ENCODE results near the gene PHF1.
A peak's percentile ranks its signal among the peaks of the same experiment; 100 is the strongest.

Gene PHF1

GRCh38 chr6:33433001-33433543, 22.3 kb downstream of the PHF1 start:
- no peak for DNase-seq

DNA sequence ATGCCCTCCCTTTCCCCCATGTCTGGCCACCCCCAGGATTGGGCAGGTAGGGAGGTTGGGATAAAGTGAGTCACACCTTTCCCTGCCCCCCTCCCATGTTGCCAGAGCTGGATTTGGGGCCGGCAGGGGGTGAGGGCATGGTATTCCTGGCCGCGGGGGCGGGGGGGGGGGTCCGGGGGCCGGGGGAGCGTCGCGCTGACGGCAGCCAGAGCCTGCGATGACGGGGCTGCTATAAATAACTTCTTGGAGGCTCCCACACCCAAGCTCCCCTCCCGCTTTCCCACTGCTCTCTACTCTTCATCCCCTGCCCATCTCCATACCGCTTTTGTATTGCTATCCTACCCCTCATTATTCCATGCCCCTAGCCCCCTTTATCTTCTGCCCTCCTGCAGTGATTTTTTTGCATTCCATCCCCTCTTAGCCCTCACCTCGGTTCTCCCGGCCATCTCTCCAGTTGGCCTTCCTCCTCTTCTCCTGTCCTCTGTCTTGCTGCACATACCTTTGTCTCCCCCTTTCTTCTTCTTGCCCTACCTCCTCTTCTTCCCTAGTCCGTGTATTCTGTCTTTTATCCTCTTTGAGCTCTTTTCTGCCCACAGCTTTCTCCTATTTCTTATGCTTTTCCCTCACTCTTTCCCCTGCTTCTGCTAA, 22.9 kb downstream of the PHF1 start:
- DNase-seq, result no peak

GRCh38 chr6:33434961-33435360, 24.1 kb downstream of the PHF1 start:
- DNase-seq, result no peak

DNA sequence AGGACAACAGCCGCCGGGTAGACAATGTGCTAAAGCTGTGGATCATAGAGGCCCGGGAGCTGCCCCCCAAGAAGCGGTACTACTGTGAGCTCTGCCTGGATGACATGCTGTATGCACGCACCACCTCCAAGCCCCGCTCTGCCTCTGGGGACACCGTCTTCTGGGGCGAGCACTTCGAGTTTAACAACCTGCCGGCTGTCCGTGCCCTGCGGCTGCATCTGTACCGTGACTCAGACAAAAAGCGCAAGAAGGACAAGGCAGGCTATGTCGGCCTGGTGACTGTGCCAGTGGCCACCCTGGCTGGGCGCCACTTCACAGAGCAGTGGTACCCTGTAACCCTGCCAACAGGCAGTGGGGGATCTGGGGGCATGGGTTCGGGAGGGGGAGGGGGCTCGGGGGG, 26.9 kb downstream of the PHF1 start:
- DNase-seq, result no peak

GRCh38 chr6:33438978-33439594, 28.3 kb downstream of the PHF1 start:
- no peak for DNase-seq

- no peak for DNase-seq
These were observed 29.3 kb downstream of the PHF1 start for GRCh38 chr6:33439956-33440648.

- no peak for DNase-seq
These were observed 30.0 kb downstream of the PHF1 start for GRCh38 chr6:33440649-33441309.

DNA sequence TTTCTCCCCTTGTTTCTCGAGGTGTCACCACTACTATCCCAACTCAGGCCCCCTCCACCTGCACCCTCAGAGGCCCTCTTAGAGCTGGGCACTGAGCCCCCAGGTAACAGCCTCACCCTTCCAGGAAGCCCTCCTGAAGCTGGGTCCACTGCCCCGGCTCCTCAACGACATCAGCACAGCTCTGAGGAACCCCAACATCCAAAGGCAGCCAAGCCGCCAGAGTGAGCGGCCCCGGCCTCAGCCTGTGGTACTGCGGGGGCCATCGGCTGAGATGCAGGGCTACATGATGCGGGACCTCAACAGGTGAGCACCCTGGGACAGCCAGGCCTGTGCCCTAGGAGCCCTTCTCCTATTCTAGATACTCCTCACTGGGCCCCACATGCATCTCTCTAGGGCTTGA, 30.6 kb downstream of the PHF1 start:
- DNase-seq, result no peak

- DNase-seq, result no peak
These were observed 31.5 kb downstream of the PHF1 start for GRCh38 chr6:33442283-33442682.

- DNase-seq, result no peak
These were observed 32.2 kb downstream of the PHF1 start for GRCh38 chr6:33443025-33443424.

DNA sequence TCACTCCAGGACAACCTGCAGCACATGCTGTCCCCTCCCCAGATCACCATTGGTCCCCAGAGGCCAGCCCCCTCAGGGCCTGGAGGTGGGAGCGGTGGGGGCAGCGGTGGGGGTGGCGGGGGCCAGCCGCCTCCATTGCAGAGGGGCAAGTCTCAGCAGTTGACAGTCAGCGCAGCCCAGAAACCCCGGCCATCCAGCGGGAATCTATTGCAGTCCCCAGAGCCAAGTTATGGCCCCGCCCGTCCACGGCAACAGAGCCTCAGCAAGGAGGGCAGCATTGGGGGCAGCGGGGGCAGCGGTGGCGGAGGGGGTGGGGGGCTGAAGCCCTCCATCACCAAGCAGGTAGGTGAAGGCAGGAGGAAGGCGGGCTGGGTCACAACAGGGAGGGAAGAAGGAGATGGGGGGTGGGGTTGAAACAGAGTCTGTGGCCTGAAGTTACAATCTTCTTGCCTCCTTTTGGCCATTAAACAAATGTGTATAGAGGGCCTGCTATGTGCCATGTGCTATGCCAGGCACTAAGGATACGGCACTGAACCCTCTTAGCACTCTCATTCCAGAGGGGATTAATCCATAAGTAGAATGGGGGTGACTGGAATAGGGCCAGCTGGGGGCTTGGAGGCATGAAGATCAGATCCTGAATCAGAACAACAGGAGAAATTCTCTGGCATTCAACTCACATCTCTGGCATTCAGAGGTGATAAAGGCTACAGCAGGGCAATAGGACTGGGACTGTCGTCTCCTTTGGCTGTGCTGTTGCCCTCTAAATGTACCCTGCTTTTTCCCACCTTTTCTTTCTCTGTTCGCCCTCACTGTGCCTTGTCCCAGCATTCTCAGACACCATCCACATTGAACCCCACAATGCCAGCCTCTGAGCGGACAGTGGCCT, 33.0 kb downstream of the PHF1 start:
- DNase-seq, result no peak

GRCh38 chr6:33445119-33445603, 34.3 kb downstream of the PHF1 start:
- DNase-seq, result no peak

GRCh38 chr6:33446356-33446755, 35.5 kb downstream of the PHF1 start:
- DNase-seq, result no peak

DNA sequence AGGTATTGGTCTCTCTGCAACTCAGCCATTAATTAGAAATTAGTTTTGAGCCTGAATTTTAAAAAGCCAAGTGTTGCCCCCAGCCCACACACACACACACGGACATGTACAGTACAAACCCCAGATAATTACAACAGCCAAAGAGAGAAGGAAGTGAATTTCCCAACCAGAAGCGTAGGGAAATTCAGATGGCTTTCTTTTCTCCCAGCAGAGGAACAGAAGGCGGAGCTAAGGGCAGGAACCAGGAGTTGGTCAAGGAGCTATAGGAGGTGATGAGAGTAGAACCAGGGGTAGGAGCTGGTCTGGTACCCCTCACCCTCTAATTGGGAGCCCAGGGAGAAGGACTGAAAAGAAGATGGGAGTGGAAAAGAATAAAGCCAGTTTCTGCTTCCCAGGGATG, 39.6 kb downstream of the PHF1 start:
- DNase-seq, result no peak

- no peak for DNase-seq
These were observed 40.8 kb downstream of the PHF1 start for GRCh38 chr6:33451606-33452005.

DNA sequence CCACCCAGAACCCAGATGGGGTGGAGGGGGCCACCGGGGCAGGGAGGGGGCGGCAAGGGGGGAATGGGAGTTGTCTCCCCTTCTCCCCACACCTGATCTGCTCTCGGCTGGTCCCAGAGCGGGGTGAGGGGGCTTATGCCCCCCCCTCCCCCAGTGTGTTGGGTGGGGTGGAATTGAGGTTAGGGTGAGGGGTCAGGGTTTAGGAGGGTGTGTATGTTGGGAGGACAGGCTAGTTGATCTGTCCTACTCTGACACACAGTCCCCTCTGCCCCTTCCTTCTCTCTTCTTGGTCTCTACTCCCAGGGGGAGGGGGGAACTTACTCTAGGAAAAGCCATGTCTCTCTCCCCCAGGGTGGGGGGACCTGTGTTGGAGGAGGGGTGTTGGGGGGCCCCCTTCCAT, 41.7 kb downstream of the PHF1 start:
- DNase-seq, result no peak

DNA sequence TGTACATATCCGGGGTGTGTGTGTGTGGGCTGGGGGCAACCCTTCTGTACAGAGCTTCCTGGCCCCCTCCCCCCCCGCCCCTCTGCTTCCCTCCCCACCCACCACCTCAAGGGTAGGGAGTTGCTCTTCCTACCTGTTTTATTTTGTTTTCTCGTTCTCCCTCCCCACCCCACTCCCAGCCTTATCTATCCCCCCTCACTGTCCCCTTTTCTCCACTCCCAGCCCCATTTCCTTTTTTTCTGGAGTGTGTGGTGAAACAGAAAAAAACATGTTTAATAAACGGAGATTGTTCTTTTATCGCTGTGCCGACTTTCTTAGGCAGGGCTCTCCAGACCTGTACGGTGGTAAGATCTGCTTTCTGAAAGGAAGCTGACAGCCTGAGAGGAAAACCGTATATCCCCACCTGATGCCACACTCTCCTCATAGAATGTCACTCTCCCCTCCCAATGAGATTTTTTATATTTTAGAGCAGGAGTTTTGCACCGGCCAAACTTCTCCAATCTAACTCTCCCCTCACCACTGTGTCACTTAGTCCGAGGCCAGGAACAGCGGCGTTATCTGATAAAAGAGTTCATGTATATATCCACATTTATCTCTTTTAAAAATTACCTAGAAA, 42.7 kb downstream of the PHF1 start:
- DNase-seq, result no peak

DNA sequence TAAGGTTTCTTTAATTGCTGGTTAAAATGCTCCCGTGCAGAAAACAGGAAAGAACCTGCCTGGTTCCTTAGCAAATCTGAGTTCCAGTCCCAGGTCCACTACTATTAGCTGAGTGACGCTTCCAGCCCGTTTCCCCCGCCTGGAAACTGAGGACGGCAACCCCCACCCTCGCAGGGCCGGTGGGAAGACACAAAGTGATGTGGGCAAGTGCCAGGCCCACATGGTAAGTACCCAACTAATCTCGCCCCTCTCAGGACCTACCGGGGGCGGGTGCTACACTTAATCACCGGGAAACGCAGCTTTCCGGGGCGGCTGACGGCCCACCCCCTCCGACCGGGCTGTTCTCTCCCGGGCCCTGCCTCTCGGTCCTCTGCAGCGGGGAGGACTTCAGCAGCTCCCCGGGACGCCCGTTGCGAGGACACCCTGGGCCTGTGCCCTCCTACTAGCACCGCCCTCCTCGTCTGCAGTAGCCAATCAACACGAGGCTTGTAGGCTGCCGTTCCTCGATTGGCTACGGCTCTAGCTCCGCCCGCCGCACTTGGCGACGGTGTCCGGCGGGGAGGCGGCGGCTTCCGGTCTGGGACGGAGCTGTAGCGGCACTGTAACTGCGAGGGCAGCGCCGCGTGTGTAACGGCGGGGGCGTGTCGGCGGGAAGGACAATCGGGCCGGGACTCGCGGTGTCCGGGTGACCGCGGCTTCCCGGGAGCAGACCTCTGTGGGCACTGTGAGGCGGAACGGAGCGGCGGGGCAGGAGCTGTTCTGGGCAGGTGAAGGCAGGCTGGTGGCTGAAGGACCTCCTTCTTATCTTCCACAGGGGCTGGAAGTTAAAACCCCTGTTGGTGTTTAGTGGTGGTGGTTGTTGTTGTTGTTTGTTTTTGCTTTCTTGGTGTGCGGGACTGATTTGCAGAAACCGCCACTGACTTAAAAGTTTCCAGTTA, 43.5 kb downstream of the PHF1 start, which contains the start of gene ZBTB9:
Gene ZBTB9 (plus strand): TSS at position 568 of the 938 bp plus-strand sequence. CDS start 525 bp downstream, outside the sequence.
- DNase-seq, result peak; percentile 92 to 97

DNA sequence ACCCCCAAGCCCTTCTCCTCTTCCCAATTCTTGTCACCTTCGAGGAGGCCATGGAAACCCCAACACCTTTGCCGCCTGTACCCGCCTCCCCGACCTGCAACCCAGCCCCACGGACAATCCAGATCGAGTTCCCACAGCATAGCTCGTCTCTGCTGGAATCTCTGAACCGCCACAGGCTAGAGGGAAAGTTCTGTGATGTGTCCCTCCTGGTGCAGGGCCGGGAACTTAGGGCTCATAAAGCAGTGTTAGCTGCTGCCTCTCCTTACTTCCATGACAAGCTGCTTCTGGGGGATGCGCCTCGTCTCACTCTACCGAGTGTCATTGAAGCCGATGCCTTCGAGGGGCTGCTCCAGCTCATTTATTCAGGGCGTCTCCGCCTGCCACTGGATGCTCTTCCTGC, 44.2 kb downstream of the PHF1 start:
- DNase-seq, result no peak

DNA sequence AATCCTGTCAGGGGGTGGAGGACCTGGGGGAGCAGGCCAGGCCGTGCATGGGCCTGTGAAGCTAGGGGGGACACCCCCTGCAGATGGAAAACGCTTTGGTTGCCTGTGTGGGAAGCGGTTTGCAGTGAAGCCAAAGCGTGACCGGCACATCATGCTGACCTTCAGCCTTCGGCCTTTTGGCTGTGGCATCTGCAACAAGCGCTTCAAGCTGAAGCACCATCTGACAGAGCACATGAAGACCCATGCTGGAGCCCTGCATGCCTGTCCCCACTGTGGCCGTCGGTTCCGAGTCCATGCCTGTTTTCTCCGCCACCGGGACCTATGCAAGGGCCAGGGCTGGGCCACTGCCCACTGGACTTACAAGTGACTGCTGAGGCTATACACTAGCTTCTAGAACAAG, 45.3 kb downstream of the PHF1 start:
- DNase-seq, result no peak

All from hippocampal formation (tissue), 2 donors.